HG03442 (cell line): ENCODE measurements around the gene CEP164.
A peak's percentile ranks its signal among the peaks of the same experiment; 100 is the strongest.
"Not testable (repeated sequence)": the region's sequence is repeated elsewhere in the genome, so short reads cannot be mapped to it uniquely, and the experiment has no call there.

Experiments used
- ATAC-seq: cut with Tn5 transposase; IDR thresholded peaks from one replicate; pipeline ENCODE4 v1.9.1; 2021; ENCODE audit warnings: mild to moderate bottlenecking, moderate library complexity; ENCODE audit not compliant: unreplicated experiment

The CEP164 gene

GRCh38 chr11:117303646-117304315 is 23.9 kb upstream of the CEP164 start:
- ATAC-seq: no peak

- no peak for ATAC-seq
Observed at GRCh38 chr11:117305145-117305544, 22.5 kb upstream of the CEP164 start.

GRCh38 chr11:117309310-117309709 is 18.3 kb upstream of the CEP164 start:
- no peak for ATAC-seq

- no peak for ATAC-seq
Observed at GRCh38 chr11:117313091-117313490, 14.6 kb upstream of the CEP164 start.

GRCh38 chr11:117313828-117314768 is 13.6 kb upstream of the CEP164 start:
- no peak for ATAC-seq

- ATAC-seq: no peak
Observed at GRCh38 chr11:117314840-117315239, 12.8 kb upstream of the CEP164 start.

- ATAC-seq: no peak
Observed at GRCh38 chr11:117315285-117316196, 12.1 kb upstream of the CEP164 start.

GRCh38 chr11:117316197-117316961 is 11.3 kb upstream of the CEP164 start, which contains the start of gene BACE1:
BACE1 (minus strand) TSS chr11:117316256; CDS start chr11:117315795, 461 bp downstream.
- ATAC-seq: no peak

- no peak for ATAC-seq
Observed at GRCh38 chr11:117318738-117319137, 8.9 kb upstream of the CEP164 start.

- no peak for ATAC-seq
Observed at GRCh38 chr11:117319214-117319840, 8.3 kb upstream of the CEP164 start.

GRCh38 chr11:117327255-117327566 is 443 bp upstream of the CEP164 start:
- not testable (repeated sequence) for ATAC-seq

GRCh38 chr11:117328375-117329010 is 839 bp downstream of the CEP164 start:
- peak; percentile 5 for ATAC-seq

GRCh38 chr11:117332843-117333242 is 5.2 kb downstream of the CEP164 start:
- ATAC-seq: no peak

GRCh38 chr11:117333917-117334316 is 6.3 kb downstream of the CEP164 start:
- no peak for ATAC-seq

GRCh38 chr11:117334896-117335295 is 7.2 kb downstream of the CEP164 start:
- ATAC-seq: no peak

GRCh38 chr11:117335399-117335798 is 7.7 kb downstream of the CEP164 start:
- ATAC-seq: no peak

- no peak for ATAC-seq
Observed at GRCh38 chr11:117337076-117337475, 9.4 kb downstream of the CEP164 start.

- no peak for ATAC-seq
Observed at GRCh38 chr11:117345039-117345438, 17.4 kb downstream of the CEP164 start.

GRCh38 chr11:117354550-117354949 is 26.9 kb downstream of the CEP164 start:
- no peak for ATAC-seq
